Ishikawa (cell line): ENCODE measurements around the gene PPAN.

Experiments used
- CEBPB ChIP-seq: IDR thresholded peaks from 2 replicates; pipeline ENCODE4 v1.6.1; 2012
- CREB1 ChIP-seq: IDR thresholded peaks from 2 replicates; pipeline ENCODE4 v1.6.1; 2012; ENCODE audit warnings: low read depth
- EGR1 ChIP-seq: IDR thresholded peaks from 2 replicates; pipeline ENCODE4 v1.6.1; 2012
- EP300 ChIP-seq: IDR thresholded peaks from 2 replicates; pipeline ENCODE4 v1.6.1; 2012; ENCODE audit warnings: borderline replicate concordance
- FOXM1 ChIP-seq: IDR thresholded peaks from 2 replicates; pipeline ENCODE4 v1.6.1; 2012; ENCODE audit warnings: low read depth, borderline replicate concordance
- NFIC ChIP-seq: IDR thresholded peaks from 2 replicates; pipeline ENCODE4 v1.6.1; 2012
- RAD21 ChIP-seq: IDR thresholded peaks from 2 replicates; pipeline ENCODE4 v1.6.1; 2012; ENCODE audit warnings: low read depth
- TAF1 ChIP-seq: IDR thresholded peaks from 2 replicates; pipeline ENCODE4 v1.6.1; 2012; ENCODE audit warnings: low read depth, mild to moderate bottlenecking
- TCF12 ChIP-seq: IDR thresholded peaks from 2 replicates; pipeline ENCODE4 v1.6.1; 2012; ENCODE audit warnings: low read depth
- TEAD4 ChIP-seq: IDR thresholded peaks from 2 replicates; pipeline ENCODE4 v1.6.1; 2012
- YY1 ChIP-seq: IDR thresholded peaks from 2 replicates; pipeline ENCODE4 v1.6.1; 2012; ENCODE audit warnings: low read depth
- ZBTB7A ChIP-seq: IDR thresholded peaks from 2 replicates; pipeline ENCODE4 v1.6.1; 2012; ENCODE audit warnings: low read depth
- TF ChIP-seq, protein P1 (sequence below): IDR thresholded peaks from 2 replicates; pipeline ENCODE4 v1.6.1; 2012
- TF ChIP-seq, protein P2 (sequence below): IDR thresholded peaks from 2 replicates; pipeline ENCODE4 v1.6.1; 2012
- TF ChIP-seq, protein P3 (sequence below): IDR thresholded peaks from 2 replicates; pipeline ENCODE4 v1.6.1; 2012; ENCODE audit warnings: low read depth, mild to moderate bottlenecking

PPAN gene

GRCh38 chr19:10122045-10122444, 15.9 kb downstream of the PPAN start:
- TF ChIP-seq EGR1 (no peak), TCF12 (no peak), ZBTB7A (no peak), CREB1 (no peak), YY1 (no peak), TAF1 (no peak), EP300 (no peak), CEBPB (no peak), TEAD4 (no peak), RAD21 (no peak), FOXM1 (no peak), NFIC (no peak)
- TF ChIP-seq, protein P1, sequence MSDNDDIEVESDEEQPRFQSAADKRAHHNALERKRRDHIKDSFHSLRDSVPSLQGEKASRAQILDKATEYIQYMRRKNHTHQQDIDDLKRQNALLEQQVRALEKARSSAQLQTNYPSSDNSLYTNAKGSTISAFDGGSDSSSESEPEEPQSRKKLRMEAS: no peak
- TF ChIP-seq, protein P2, sequence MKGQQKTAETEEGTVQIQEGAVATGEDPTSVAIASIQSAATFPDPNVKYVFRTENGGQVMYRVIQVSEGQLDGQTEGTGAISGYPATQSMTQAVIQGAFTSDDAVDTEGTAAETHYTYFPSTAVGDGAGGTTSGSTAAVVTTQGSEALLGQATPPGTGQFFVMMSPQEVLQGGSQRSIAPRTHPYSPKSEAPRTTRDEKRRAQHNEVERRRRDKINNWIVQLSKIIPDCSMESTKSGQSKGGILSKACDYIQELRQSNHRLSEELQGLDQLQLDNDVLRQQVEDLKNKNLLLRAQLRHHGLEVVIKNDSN: no peak
- TF ChIP-seq, protein P3, sequence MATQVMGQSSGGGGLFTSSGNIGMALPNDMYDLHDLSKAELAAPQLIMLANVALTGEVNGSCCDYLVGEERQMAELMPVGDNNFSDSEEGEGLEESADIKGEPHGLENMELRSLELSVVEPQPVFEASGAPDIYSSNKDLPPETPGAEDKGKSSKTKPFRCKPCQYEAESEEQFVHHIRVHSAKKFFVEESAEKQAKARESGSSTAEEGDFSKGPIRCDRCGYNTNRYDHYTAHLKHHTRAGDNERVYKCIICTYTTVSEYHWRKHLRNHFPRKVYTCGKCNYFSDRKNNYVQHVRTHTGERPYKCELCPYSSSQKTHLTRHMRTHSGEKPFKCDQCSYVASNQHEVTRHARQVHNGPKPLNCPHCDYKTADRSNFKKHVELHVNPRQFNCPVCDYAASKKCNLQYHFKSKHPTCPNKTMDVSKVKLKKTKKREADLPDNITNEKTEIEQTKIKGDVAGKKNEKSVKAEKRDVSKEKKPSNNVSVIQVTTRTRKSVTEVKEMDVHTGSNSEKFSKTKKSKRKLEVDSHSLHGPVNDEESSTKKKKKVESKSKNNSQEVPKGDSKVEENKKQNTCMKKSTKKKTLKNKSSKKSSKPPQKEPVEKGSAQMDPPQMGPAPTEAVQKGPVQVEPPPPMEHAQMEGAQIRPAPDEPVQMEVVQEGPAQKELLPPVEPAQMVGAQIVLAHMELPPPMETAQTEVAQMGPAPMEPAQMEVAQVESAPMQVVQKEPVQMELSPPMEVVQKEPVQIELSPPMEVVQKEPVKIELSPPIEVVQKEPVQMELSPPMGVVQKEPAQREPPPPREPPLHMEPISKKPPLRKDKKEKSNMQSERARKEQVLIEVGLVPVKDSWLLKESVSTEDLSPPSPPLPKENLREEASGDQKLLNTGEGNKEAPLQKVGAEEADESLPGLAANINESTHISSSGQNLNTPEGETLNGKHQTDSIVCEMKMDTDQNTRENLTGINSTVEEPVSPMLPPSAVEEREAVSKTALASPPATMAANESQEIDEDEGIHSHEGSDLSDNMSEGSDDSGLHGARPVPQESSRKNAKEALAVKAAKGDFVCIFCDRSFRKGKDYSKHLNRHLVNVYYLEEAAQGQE: no peak

DNA sequence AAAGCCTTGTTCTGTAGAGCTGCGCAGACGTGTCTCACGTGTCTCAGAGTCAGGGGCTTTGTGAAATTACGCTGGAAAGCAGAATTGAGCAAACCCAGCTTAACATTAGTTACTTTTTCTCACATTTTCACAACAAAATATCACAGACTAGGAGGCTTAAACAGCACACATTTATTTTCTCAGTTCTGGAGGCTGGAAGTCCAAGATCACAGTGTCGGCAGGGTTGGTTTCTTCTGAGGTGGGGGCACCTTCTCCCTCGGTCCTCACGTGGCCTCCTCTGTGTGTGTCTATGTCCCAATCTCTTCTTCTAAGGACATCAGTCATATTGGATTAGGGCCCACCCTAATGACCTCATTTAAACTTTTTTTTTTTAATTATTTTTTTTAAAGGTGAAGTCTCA, 18.3 kb downstream of the PPAN start:
- TF ChIP-seq TCF12 (no peak), EGR1 (no peak), CREB1 (no peak), ZBTB7A (no peak), RAD21 (no peak), NFIC (no peak), TAF1 (no peak)
- TF ChIP-seq, protein P2: no peak
- TF ChIP-seq, protein P3: no peak

- TF ChIP-seq TEAD4 (no peak), RAD21 (no peak), CEBPB (no peak), TCF12 (no peak), NFIC (no peak), FOXM1 (no peak), YY1 (no peak), EP300 (no peak), TAF1 (no peak), ZBTB7A (no peak), CREB1 (no peak)
- TF ChIP-seq, protein P1: no peak
- TF ChIP-seq, protein P3: no peak
Measured at GRCh38 chr19:10126213-10126639, 20.1 kb downstream of the PPAN start.

DNA sequence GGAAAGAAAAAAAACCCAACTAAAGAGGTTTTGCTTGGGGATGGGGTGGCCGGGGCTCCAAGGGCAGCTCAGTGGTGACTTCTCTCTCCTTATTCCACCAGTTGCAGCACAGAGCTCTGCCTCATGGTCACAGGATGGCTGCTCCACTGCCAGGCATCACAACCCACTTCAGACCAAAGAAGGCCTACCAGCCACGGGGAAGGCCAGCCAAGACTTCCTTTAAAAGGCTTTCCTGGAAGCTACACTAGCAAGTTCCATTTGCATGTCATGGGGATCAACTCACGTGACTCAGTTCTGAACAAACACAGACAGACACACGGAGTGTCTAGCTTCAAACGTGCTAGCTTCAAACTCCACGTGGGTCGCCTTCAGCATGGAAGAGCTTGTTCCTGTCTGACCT, 26.7 kb downstream of the PPAN start:
- no peak for TF ChIP-seq NFIC

DNA sequence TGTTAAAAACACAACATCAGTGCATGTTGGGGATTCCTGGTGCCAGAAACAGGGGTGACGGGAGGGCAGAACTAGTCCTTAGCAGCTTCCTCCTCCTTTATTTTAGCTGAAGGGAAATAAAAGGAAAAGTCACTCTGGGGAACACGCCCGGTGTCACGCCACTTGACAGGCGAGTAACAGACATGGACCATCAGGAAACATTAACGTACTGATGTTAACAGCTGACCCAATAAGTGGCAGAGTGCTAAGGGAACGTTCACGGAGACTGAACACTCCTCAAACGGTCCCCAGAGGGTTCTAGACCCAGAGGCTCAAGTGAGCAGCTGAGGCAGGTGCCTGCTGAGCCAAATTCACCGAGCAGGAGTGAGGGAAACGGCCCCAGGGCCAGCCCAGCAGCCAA, 27.4 kb downstream of the PPAN start:
- no peak for TF ChIP-seq NFIC
- no peak for TF ChIP-seq EGR1
- no peak for TF ChIP-seq FOXM1
- TF ChIP-seq TCF12: no peak
- TF ChIP-seq CEBPB: no peak
- TF ChIP-seq YY1: no peak
- no peak for TF ChIP-seq ZBTB7A
- TF ChIP-seq EP300: no peak
- TF ChIP-seq RAD21: no peak
- TF ChIP-seq, protein P1: no peak
